ENCODE measurements around the gene GNS.
"Not testable (repeated sequence)": the region's sequence is repeated elsewhere in the genome, so short reads cannot be mapped to it uniquely, and the experiment has no call there.

The GNS gene

GRCh38 chr12:64695550-64695949, 63.7 kb downstream of the GNS start:
- no peak for DNase-seq (ENCODE audit: low read depth)

- DNase-seq (ENCODE audit: low read depth), result no peak
Measured at GRCh38 chr12:64694130-64695040, 64.8 kb downstream of the GNS start.

GRCh38 chr12:64691795-64692583, 67.2 kb downstream of the GNS start:
- DNase-seq (ENCODE audit: low read depth), result no peak

DNA sequence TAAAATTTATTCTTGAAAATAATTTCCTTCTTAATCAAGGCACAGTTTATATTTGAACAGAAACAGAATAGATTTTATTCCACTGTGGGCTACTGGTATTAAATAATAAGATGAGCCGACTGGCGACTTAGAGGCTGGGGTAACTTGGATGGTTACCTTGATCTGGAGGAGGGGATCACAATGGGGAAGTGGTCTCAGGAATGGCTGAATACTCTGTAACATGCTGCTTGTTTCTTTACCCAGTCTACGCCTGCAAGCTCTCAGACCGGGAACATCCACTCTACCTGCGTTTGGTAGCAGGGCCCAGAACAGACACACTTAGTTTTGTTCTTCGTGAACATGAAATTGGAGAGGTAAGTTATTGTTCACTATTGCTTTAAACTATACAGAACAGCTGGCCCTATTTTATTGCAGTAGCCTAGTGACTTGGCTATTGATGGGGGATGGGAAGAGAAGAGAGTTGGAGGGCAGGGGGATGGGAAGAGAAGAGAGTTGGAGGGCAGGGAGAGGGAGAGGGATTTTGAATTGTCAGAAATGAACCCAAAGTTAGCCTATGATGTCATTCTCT, 67.9 kb downstream of the GNS start:
- no peak for DNase-seq (ENCODE audit: low read depth)

- not testable (repeated sequence) for DNase-seq (ENCODE audit: low read depth)
Measured at GRCh38 chr12:64690236-64690635, 69.0 kb downstream of the GNS start.

GRCh38 chr12:64688715-64689114, 70.5 kb downstream of the GNS start:
- DNase-seq (ENCODE audit: low read depth), result no peak

DNA sequence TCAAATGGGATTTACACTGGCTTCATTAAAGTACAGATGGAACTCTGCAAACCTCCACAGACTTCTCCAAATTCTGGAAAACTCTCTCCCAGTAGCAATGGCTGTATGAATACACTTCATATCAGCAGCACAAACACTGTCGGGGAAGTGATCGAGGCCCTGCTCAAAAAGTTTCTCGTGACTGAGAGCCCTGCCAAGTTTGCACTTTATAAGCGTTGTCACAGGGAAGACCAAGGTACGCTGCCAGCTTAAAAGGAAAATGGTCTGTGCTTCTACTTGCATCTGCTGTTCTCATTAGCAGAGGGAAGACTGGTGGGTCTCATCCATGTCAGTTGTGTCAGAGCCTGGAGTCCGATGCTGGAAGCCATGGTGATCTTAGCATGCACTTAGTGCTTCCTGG, 71.0 kb downstream of the GNS start:
- no peak for DNase-seq (ENCODE audit: low read depth)

GRCh38 chr12:64687816-64688215, 71.4 kb downstream of the GNS start:
- DNase-seq (ENCODE audit: low read depth), result peak; percentile 40

GRCh38 chr12:64685605-64686004, 73.6 kb downstream of the GNS start:
- DNase-seq (ENCODE audit: low read depth), result no peak

DNA sequence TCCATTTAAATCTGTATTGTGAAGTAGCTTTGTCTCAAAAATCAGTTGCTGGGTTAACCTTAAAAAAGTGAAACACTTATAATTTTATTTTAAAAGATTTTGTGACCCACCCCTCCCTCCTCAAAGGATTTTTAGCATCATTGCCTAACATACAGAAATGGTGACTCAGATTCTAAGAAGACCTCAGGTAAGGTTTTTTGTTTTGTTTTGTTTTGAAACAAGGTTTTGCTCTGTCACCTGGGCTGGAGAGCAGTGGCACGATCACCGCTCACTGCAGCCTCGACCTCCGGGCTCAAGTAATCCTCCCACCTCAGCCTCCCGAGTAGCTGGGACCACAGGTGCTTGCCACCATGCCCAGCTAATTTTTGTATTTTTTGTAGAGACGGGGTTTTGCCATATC, 74.2 kb downstream of the GNS start:
- DNase-seq (ENCODE audit: low read depth), result no peak

GRCh38 chr12:64683816-64684543, 75.2 kb downstream of the GNS start:
- no peak for DNase-seq (ENCODE audit: low read depth)

GRCh38 chr12:64682572-64683277, 76.5 kb downstream of the GNS start:
- DNase-seq (ENCODE audit: low read depth), result peak; percentile 65

DNA sequence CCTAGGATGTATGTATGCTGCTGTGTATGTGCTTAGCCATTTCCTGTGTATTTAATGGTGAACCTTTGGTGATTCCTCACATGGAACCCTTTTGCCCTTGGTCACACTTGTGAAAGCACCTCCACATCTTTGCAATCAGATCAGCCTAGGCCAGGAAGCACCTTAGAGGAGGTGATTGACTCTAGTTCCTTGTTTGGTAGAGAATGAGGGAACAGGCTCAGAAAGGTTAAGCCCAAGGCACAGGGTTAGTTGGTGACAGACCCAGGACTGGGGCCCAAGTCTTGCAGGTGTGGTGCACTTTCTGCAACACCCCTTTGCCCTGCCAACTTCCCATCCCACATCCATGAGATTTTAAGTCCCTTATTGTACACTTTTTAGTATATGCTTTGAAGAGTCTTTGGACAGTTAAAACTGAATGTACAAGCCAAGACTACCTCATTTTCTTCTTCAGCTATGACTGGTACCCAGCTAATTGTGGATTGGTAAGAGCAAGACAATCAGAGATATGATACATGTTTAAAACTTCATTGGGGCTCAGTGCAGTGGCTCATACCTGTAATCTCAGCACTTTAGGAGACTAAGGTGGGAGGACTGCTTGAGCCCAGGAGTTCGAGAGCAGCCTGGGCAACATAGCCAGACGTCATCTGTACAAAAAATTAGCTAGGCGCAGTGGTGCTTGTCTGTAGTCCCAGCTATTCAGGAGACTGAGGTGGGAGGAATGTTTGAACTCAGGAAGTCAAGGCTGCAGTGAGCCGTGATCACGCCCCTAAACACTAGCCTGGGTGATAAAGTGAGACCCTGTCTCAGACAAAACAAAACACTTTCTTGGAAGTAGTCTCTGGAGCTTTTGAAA, 77.8 kb downstream of the GNS start:
- no peak for DNase-seq (ENCODE audit: low read depth)

DNA sequence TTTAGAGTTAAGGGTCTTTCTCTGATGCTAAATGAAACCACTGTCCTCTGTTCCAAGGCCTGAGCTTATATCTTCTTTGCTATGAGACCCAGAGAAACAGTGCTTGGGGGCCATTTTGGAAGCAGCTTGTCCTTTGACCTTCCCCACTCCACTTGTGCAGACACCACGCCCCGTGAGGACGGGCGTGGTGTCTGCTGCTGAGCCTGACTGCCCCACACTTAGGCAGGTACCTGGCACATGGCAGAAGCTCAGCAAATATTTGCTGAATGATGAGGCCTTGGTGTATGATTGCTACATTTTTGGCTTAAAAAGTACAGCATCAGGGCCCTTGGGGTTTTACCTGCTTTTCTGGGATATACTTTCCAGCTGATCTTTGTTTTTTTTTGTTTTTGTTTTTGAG, 79.0 kb downstream of the GNS start:
- no peak for DNase-seq (ENCODE audit: low read depth)

- peak; percentile 35 for DNase-seq (ENCODE audit: low read depth)
Measured at GRCh38 chr12:64679487-64680001, 79.7 kb downstream of the GNS start.

GRCh38 chr12:64678835-64679234, 80.4 kb downstream of the GNS start:
- no peak for DNase-seq (ENCODE audit: low read depth)

DNA sequence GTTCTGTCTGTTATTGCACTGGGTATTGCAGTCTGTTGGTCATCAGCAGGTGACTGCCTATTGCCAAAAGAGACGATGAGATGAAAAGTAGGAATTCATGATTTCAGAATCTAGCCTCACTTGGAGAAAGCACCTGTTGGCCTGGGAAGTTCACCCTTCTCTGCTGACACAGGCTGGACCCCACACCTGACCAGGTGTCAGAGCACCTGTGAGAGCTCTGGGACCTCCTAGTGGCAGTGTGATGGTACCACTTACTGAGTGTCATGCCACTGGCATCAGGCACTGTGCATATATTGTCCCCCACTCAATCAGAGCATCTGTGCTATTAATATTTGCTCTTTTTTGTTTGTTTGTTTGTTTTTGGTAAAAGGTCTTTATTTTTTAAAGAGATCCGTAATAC, 81.0 kb downstream of the GNS start:
- no peak for DNase-seq (ENCODE audit: low read depth)

DNA sequence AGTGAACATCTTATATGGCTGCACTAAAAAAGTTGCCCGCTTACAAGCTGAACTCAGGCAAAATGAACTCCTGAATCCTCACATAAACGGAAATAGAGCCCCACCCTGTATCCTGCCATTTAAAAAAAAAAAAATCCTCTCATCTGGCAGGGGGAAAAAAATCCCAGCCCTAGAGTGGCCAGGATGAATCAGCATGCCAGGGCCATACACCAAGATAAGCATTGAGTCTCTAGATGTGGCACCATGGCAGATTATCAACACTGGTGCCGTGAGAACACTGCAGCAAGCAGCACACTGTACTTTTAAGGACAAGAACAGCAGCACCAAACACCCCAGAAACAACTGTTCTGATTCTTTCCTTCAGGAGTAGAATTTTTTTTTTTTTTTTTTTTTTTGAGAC, 83.4 kb downstream of the GNS start:
- DNase-seq (ENCODE audit: low read depth), result no peak

DNA sequence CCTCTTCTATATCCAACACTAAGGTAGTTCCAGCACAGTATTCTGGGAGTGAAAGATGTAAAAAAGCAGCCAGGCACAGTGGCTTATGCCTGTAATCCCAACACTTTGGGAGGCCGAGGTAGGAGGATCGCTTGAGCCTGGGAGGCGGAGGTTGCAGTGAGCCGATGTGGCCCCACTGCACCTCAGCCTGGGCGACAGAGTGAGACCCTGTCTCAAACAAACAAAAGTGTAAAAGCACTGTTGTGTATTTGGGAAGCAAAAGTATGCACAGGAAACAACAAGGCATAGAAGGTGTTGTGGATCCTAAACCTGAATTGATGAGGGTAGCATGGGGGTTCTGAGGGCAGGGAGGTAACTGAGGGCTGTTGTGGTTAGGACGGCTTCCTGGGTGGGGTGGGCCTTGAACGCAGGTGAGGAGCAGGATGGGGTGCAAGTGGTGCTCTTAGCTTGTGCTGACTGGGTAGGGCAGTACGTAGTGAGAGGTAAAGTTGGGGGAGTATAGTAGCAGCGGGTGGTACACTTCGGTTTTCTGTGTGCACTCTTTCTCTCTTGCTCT, 84.8 kb downstream of the GNS start:
- DNase-seq (ENCODE audit: low read depth), result no peak

Measured in GM04504 (cell line).